ENCODE results near the gene ANTXRL.
"Not testable (repeated sequence)": the region's sequence is repeated elsewhere in the genome, so short reads cannot be mapped to it uniquely, and the experiment has no call there.

ANTXRL gene

GRCh38 chr10:46312953-46313352 is 26.2 kb downstream of the ANTXRL start:
- H3K36me3 Mint-ChIP-seq (ENCODE audit: low read depth) = no peaks in the 10 kb centered on the region

GRCh38 chr10:46314071-46314470 is 27.3 kb downstream of the ANTXRL start:
- H3K9me3 Mint-ChIP-seq = no peaks in the 10 kb centered on the region
- ATAC-seq (no peak), DNase-seq (no peak)
- no peaks in the 10 kb centered on the region for H3K27me3 Mint-ChIP-seq
- H3K4me1 Mint-ChIP-seq = no peaks in the 10 kb centered on the region
- no peaks in the 10 kb centered on the region for H3K36me3 Mint-ChIP-seq (ENCODE audit: low read depth)
- H3K27ac Mint-ChIP-seq = no peak overlapping the region
- no peak overlapping the region for H3K4me3 Mint-ChIP-seq

More at GRCh38 chr10:46312953-46313352, 26.2 kb downstream of the ANTXRL start:
- H3K27me3 Mint-ChIP-seq = no peaks in the 10 kb centered on the region
- ATAC-seq (no peak), DNase-seq (no peak)
- H3K9me3 Mint-ChIP-seq = no peaks in the 10 kb centered on the region
- no peaks in the 10 kb centered on the region for H3K4me1 Mint-ChIP-seq
- H3K27ac Mint-ChIP-seq = no peak overlapping the region
- no peak overlapping the region for H3K4me3 Mint-ChIP-seq

DNA sequence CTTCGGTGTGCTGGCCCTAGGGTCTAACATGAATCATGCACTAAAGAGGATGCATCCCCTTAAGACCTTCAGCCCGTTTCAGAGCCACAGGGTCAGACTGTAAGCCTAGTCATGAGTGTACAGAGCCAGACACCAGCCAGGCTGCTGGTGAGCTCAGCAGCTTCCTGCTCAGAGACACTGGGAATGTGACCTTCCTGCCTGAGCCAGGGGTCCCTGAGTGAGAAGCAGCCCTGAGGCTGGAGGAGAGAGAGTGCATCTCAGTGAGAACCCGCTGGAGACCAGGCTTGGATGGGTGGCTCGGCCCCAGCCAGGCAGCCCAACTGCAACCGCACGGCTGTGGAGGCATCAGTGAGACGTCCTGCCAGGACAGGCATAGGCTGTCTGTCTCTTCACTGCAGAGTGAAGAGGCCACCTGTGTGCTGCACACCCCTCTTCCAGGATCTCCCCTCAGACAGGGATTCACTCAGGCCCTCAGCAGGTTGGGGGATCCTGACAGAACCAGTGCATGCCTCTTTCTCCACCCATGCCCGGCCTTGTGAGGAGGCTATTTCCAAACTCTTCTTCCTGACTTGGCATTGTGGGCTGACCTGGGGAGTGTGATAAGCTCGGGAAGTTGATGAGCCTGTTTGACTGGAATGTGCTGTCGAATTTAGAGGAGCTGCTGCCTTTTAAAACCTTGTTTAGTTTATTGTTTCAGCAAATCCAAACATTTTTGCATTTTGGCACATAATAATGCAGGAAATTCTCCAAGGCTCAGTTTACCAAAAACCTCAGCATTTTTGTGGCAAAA is 28.5 kb downstream of the ANTXRL start:
- H3K27me3 Mint-ChIP-seq; H3K4me1 Mint-ChIP-seq; H3K4me3 Mint-ChIP-seq; ATAC-seq; H3K9me3 Mint-ChIP-seq; DNase-seq; H3K36me3 Mint-ChIP-seq (ENCODE audit: low read depth); H3K27ac Mint-ChIP-seq: not testable (repeated sequence)

DNA sequence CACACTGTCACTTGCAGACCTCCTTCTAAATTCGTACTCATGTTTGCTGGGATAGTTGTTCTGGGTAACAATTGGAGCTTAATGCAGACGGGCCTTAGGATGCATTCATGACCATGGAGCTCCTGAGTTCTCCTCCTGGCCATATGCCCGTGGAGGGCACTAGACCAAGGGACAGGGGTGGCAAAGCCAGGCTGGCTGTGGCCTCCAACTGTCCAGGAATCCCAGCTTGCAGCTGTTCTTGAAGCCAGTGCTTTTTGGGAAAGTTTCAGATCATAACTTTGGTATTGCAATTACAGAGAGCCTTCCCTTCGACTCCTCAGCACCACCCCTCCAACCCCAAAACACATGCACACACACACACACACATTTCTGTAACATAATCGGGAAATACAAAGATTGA is 30.6 kb downstream of the ANTXRL start:
- H3K27me3 Mint-ChIP-seq = no peaks in the 10 kb centered on the region
- no peak overlapping the region for H3K4me3 Mint-ChIP-seq
- H3K27ac Mint-ChIP-seq = no peak overlapping the region
- no peak for DNase-seq
- no peaks in the 10 kb centered on the region for H3K36me3 Mint-ChIP-seq (ENCODE audit: low read depth)
- no peaks in the 10 kb centered on the region for H3K4me1 Mint-ChIP-seq
- no peaks in the 10 kb centered on the region for H3K9me3 Mint-ChIP-seq
- ATAC-seq = no peak

- Mint-ChIP-seq H3K27ac (no peak overlapping the region), H3K4me3 (no peak overlapping the region), H3K27me3 (no peaks in the 10 kb centered on the region), H3K36me3 (ENCODE audit: low read depth) (no peaks in the 10 kb centered on the region), H3K9me3 (no peaks in the 10 kb centered on the region), H3K4me1 (no peaks in the 10 kb centered on the region)
- ATAC-seq (no peak), DNase-seq (no peak)
Measured at GRCh38 chr10:46317889-46318288, 31.1 kb downstream of the ANTXRL start.

DNA sequence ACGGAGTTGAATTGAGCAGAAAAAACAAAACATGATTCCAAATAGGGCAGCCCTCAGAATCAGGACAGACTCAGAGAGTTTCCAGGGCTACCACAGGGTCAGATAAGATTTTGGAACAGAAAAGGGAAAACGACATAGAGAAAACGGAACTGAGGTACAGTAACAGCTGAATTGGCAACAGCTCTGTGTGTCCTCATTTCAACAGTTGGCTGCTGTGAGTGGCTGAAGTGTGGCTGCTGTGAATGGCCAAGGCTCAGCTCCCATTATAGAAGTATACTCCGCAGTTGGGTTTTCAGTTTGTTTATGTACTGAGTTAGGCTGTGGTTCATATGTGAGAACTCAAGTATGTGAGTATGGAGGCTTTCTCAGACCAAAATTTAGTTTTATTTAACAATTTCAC is 32.0 kb downstream of the ANTXRL start:
- no peaks in the 10 kb centered on the region for H3K9me3 Mint-ChIP-seq

GRCh38 chr10:46319389-46319788 is 32.6 kb downstream of the ANTXRL start:
- H3K27me3 Mint-ChIP-seq = no peaks in the 10 kb centered on the region
- ATAC-seq (no peak), DNase-seq (no peak)
- no peak overlapping the region for H3K27ac Mint-ChIP-seq
- no peak overlapping the region for H3K4me3 Mint-ChIP-seq
- no peaks in the 10 kb centered on the region for H3K4me1 Mint-ChIP-seq
- H3K36me3 Mint-ChIP-seq (ENCODE audit: low read depth) = no peaks in the 10 kb centered on the region
- no peaks in the 10 kb centered on the region for H3K9me3 Mint-ChIP-seq

More for the DNA sequence above, 32.0 kb downstream of the ANTXRL start:
- no peak overlapping the region for H3K27ac Mint-ChIP-seq
- no peaks in the 10 kb centered on the region for H3K4me1 Mint-ChIP-seq
- ATAC-seq = no peak
- H3K4me3 Mint-ChIP-seq = no peak overlapping the region
- H3K27me3 Mint-ChIP-seq = no peaks in the 10 kb centered on the region
- H3K36me3 Mint-ChIP-seq (ENCODE audit: low read depth) = no peaks in the 10 kb centered on the region
- DNase-seq = no peak

GRCh38 chr10:46321770-46322169 is 35.0 kb downstream of the ANTXRL start:
- no peak overlapping the region for H3K4me3 Mint-ChIP-seq
- no peaks in the 10 kb centered on the region for H3K9me3 Mint-ChIP-seq
- H3K27me3 Mint-ChIP-seq = no peaks in the 10 kb centered on the region
- H3K27ac Mint-ChIP-seq = no peak overlapping the region
- DNase-seq = no peak
- H3K4me1 Mint-ChIP-seq = no peaks in the 10 kb centered on the region
- ATAC-seq = no peak
- no peaks in the 10 kb centered on the region for H3K36me3 Mint-ChIP-seq (ENCODE audit: low read depth)

- H3K4me1 Mint-ChIP-seq = no peaks in the 10 kb centered on the region
- ATAC-seq (no peak), DNase-seq (no peak)
- H3K4me3 Mint-ChIP-seq = no peak overlapping the region
- H3K36me3 Mint-ChIP-seq (ENCODE audit: low read depth) = no peaks in the 10 kb centered on the region
- no peak overlapping the region for H3K27ac Mint-ChIP-seq
- H3K9me3 Mint-ChIP-seq = no peaks in the 10 kb centered on the region
- no peaks in the 10 kb centered on the region for H3K27me3 Mint-ChIP-seq
Measured at GRCh38 chr10:46323176-46323575, 36.4 kb downstream of the ANTXRL start.

- Mint-ChIP-seq H3K9me3 (no peaks in the 10 kb centered on the region), H3K4me1 (no peaks in the 10 kb centered on the region), H3K36me3 (ENCODE audit: low read depth) (no peaks in the 10 kb centered on the region), H3K27me3 (no peaks in the 10 kb centered on the region), H3K27ac (no peak overlapping the region), H3K4me3 (no peak overlapping the region)
- no peak for ATAC-seq
- DNase-seq = no peak
Measured at GRCh38 chr10:46325021-46325420, 38.2 kb downstream of the ANTXRL start.

DNA sequence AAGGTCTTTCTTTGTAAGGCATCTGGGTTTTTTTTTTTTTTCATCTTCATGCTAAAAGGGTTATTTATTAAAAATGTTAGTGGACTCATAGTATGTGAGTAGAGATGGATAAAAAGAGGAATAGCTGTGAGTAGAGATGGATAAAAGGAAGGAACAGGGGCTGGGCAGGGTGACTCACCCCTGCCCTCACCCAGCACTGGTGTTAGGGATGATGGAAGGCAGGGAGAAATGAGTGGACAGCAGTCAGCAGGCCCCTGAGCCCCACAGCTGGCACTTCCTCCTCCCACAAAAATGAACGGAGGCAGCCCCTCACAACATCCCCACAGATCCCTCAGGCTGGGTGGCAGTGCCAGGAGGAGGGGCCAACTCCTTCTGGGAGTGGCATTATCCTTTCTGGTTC is 39.3 kb downstream of the ANTXRL start:
- Mint-ChIP-seq H3K9me3 (no peaks in the 10 kb centered on the region), H3K27me3 (no peaks in the 10 kb centered on the region), H3K36me3 (ENCODE audit: low read depth) (no peaks in the 10 kb centered on the region), H3K27ac (no peak overlapping the region), H3K4me3 (no peak overlapping the region), H3K4me1 (no peaks in the 10 kb centered on the region)
- no peak for DNase-seq
- ATAC-seq = no peak

DNA sequence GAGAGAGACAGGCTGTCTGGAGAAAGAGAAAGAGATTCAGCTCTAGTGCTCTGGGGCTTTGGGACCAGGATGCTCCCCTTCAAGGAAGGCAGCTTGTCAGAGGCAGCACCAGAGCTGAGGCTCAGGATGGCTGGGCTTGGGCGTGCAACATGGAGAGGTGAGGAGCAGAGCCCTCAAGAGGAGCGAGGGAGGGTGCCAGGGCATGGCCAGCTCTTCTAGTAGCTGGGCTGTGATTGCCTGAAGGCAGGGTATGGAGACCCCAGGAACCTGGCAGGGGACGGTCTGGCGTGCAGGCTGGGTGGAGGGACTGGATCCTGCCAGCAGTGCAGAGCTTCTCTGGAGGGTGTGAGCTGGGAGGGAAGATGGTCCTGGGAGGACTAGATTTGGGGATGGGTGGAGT is 40.2 kb downstream of the ANTXRL start:
- no peak for DNase-seq
- no peak overlapping the region for H3K27ac Mint-ChIP-seq

DNA sequence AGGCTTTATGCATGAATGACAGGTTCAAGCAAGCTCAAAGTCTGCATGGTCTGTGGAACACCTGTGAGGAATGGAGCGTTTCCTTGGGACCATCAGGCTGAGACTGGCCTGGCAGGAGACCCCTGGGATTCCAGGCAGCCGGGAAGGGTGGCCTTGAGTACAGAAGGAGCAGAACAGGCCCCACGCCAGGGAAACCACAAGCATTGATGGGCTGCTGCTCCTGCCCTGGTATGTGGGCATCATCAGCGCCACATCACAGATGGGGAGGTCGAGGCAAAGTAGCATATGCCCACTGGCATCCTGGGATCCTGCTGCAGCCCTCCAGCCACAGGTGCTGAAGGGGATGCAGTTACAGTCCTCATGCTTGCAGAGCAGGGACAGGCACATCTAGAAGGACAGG is 40.9 kb downstream of the ANTXRL start:
- no peak overlapping the region for H3K4me3 Mint-ChIP-seq
- H3K27ac Mint-ChIP-seq = no peak overlapping the region
- no peaks in the 10 kb centered on the region for H3K4me1 Mint-ChIP-seq
- H3K27me3 Mint-ChIP-seq = no peaks in the 10 kb centered on the region
- DNase-seq (no peak), ATAC-seq (no peak)
- no peaks in the 10 kb centered on the region for H3K36me3 Mint-ChIP-seq (ENCODE audit: low read depth)
- no peaks in the 10 kb centered on the region for H3K9me3 Mint-ChIP-seq

More for the DNA sequence above, 40.2 kb downstream of the ANTXRL start:
- Mint-ChIP-seq H3K4me3 (no peak overlapping the region), H3K4me1 (no peaks in the 10 kb centered on the region), H3K9me3 (no peaks in the 10 kb centered on the region), H3K36me3 (ENCODE audit: low read depth) (no peaks in the 10 kb centered on the region), H3K27me3 (no peaks in the 10 kb centered on the region)
- ATAC-seq = no peak

DNA sequence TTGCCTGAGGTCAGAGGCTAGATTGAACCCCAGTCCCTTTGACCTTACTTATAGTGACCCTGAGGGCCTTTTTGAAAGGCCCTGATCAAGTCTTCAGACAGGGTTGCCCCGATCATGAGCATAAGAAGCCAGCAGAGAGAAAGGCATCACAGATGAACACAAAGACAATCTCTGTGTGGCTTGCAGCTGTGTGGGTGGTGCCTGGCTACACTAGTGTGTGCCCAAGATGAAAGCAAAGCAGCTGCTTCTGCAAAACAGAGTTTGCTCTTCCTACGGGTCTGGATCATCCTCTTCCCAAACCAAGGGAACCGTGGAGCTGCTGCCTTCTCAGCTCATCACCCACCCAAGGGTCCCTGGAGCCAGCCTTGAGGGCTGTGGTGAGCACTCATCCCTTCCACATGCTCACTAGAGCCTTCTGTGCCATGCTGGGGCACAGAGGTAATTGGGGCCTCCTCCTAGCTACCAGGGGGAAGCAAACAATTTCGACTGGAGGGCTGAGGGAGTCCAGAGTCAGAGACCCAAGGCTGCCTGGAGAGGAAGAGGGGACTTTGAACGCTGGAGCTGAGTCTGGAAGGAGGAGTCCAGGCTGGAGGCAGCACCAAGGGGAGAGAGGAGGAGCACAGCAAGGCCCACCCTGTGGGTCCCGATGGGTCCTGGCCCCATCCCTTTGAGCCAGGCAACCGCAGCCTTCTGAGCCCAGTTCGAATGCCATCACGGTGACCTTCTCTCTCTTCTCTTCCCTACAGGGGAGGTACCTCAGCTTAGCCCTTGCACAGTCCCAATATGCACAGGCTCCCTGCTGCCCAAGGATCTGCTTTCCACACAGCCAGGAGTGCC is 42.3 kb downstream of the ANTXRL start:
- Mint-ChIP-seq H3K4me3 (no peak overlapping the region), H3K27me3 (no peaks in the 10 kb centered on the region), H3K9me3 (no peaks in the 10 kb centered on the region), H3K27ac (no peak overlapping the region), H3K4me1 (no peaks in the 10 kb centered on the region), H3K36me3 (ENCODE audit: low read depth) (no peaks in the 10 kb centered on the region)
- ATAC-seq (no peak), DNase-seq (no peak)

DNA sequence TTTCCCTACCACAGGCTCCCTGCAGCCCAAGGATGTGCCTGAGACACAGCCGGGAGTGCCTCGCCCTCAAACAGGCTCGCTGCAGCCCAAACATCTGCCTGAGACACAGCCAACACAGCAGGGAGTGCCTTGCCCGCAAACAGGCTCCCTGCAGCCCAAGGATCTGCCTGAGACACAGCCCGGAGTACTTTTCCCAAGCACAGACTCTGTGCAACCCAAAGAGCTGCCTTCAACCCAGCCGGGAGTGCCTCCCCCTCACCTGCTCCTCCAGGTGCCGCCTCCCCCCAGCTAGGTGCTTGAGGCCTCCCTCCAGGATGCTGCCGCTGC is 42.9 kb downstream of the ANTXRL start:
- ATAC-seq (no peak), DNase-seq (no peak)
- no peaks in the 10 kb centered on the region for H3K9me3 Mint-ChIP-seq
- H3K4me1 Mint-ChIP-seq = no peaks in the 10 kb centered on the region
- no peaks in the 10 kb centered on the region for H3K36me3 Mint-ChIP-seq (ENCODE audit: low read depth)
- H3K27me3 Mint-ChIP-seq = no peaks in the 10 kb centered on the region
- no peak overlapping the region for H3K27ac Mint-ChIP-seq
- H3K4me3 Mint-ChIP-seq = no peak overlapping the region

Data from activated naive CD8-positive, alpha-beta T cell treated with anti-CD3 and anti-CD28 coated beads, Interleukin-2, amount 50 U/mL, for 24 hours (primary cell).